Omental fat pad (tissue), 4 donors: Measurements from ENCODE around the gene TPST1. TPM values are rescaled to one million over a fixed set of nuclear protein-coding genes. Genes with fewer than 3 reads are reported as not detected.
"Not testable (repeated sequence)": the region's sequence is repeated elsewhere in the genome, so short reads cannot be mapped to it uniquely, and the experiment has no call there.

Experiments
- ATAC-seq: fragments of 150-250 bp; one replicate; pipeline ENCODE4 v1.9.1; 2016; ENCODE audit warnings: mild to moderate bottlenecking, moderate library complexity; ENCODE audit not compliant: low FRiP score
- DNase-seq: peaks from one replicate; pipeline ENCODE4 v3.0.0-alpha.2; 2019; ENCODE audit warnings: low spot score
- CTCF ChIP-seq, 3 donors: fragments of 450-650 bp; IDR thresholded peaks; one replicate each; pipeline ENCODE4 v1.5.1; 2016 to 2017; ENCODE audit warnings: antibody characterized with exemption in 3 of 3, mild to moderate bottlenecking in 3 of 3, moderate library complexity in 2 of 3
- total RNA-seq, 4 donors: library from RNA; depleted of rRNA; stranded (reverse); fragments of >200 nt; gene quantifications; one replicate each; pipeline ENCODE4 v1.1.0, GENCODE V29; 2016

Gene TPST1
- total RNA-seq, 4 donors from 2014 or later, result 16.4 to 63.2 (median 24.3) TPM

GRCh38 chr7:66167773-66168387, 37.3 kb upstream of the TPST1 start:
- no peak for TF ChIP-seq CTCF (IDR thresholded peaks at IDR 0.05)
- DNase-seq (no peak), ATAC-seq (no peak)

GRCh38 chr7:66169616-66170015, 35.5 kb upstream of the TPST1 start:
- TF ChIP-seq CTCF (IDR thresholded peaks at IDR 0.05), result no peak
- DNase-seq, result no peak
- no peak for ATAC-seq

- TF ChIP-seq CTCF (IDR thresholded peaks at IDR 0.05), result no peak
- ATAC-seq (peak; percentile 66), DNase-seq (no peak)
These were observed 34.6 kb upstream of the TPST1 start for GRCh38 chr7:66170309-66171231.

GRCh38 chr7:66172536-66173401, 32.4 kb upstream of the TPST1 start:
- ATAC-seq, DNase-seq: not testable (repeated sequence)

GRCh38 chr7:66173856-66174255, 31.3 kb upstream of the TPST1 start:
- ATAC-seq, result no peak
- no peak for DNase-seq

DNA sequence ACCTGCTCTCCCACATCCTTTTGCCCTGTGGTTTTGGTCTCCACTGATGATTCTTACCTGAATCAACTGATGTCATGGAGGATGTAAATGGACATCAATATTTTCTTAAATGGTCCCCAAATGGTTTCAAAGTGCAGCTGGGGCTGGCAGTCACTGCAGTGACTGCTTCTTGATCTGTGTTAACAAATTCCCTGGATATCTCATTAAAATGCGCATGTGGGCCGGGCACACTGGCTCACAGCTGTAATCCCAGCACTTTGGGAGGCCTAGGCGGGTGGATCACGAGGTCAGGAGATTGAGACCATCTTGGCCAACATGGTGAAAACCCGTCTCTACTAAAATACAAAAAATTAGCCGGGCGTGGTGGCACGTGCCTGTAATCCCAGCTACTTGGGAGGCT, 30.1 kb upstream of the TPST1 start:
- not testable (repeated sequence) for ATAC-seq, DNase-seq

More at GRCh38 chr7:66173856-66174255, 31.3 kb upstream of the TPST1 start:
- TF ChIP-seq CTCF (IDR thresholded peaks at IDR 0.05), result no peak

GRCh38 chr7:66176914-66177313, 28.2 kb upstream of the TPST1 start:
- no peak for ATAC-seq
- TF ChIP-seq CTCF (IDR thresholded peaks at IDR 0.05), result no peak
- no peak for DNase-seq
